HepG2 (cell line): ENCODE results near the gene ERRFI1. TPM values are rescaled to one million over a fixed set of nuclear protein-coding genes. Genes with fewer than 3 reads are reported as not detected.

Experiments
- DNMT3B ChIP-seq: conservative IDR thresholded peaks from 2 replicates; pipeline ENCODE4 v1.6.1; 2016; ENCODE audit warnings: missing biosample characterization, control low read depth
- DRAP1 ChIP-seq: IDR thresholded peaks from 2 replicates; pipeline ENCODE4 v1.6.1; 2016; ENCODE audit warnings: missing genetic modification reagents, missing compliant biosample characterization
- FOXO4 ChIP-seq: sonication (generic); formaldehyde crosslinking; conservative IDR thresholded peaks from 2 replicates; pipeline ENCODE4 v1.8.1; 2023; ENCODE audit warnings: missing genetic modification reagents
- GMEB2 ChIP-seq: IDR thresholded peaks from 2 replicates; pipeline ENCODE4 v1.6.1; 2016; ENCODE audit warnings: missing biosample characterization, missing genetic modification reagents, low read depth
- HMG20A ChIP-seq: IDR thresholded peaks from 2 replicates; pipeline ENCODE4 v1.6.1; 2016; ENCODE audit warnings: borderline replicate concordance
- MED13 ChIP-seq: sonication (generic); formaldehyde crosslinking; IDR thresholded peaks from 2 replicates; pipeline ENCODE4 v1.5.0; 2020; ENCODE audit warnings: missing genetic modification reagents
- MYNN ChIP-seq: sonication (generic); formaldehyde crosslinking; IDR thresholded peaks from 2 replicates; pipeline ENCODE4 v1.4.0; 2020; ENCODE audit warnings: mild to moderate bottlenecking, low read depth, missing genetic modification reagents
- PLSCR1 ChIP-seq: sonication (generic); formaldehyde crosslinking; IDR thresholded peaks from 2 replicates; pipeline ENCODE4 v1.5.0; 2020; ENCODE audit warnings: missing genetic modification reagents, mild to moderate bottlenecking, borderline replicate concordance
- SIN3A ChIP-seq: IDR thresholded peaks from 2 replicates; pipeline ENCODE4 v1.6.1; 2011; ENCODE audit warnings: low read depth, mild to moderate bottlenecking, control low read depth, low read length, borderline replicate concordance
- SMAD9 ChIP-seq: sonication (generic); formaldehyde crosslinking; IDR thresholded peaks from 2 replicates; pipeline ENCODE4 v1.5.1; 2020; ENCODE audit warnings: mild to moderate bottlenecking, missing genetic modification reagents
- SP4 ChIP-seq: sonication (generic); formaldehyde crosslinking; IDR thresholded peaks from 2 replicates; pipeline ENCODE4 v1.8.1; 2023; ENCODE audit warnings: mild to moderate bottlenecking, missing genetic modification reagents
- SRSF4 ChIP-seq: fragments of 200-400 bp; formaldehyde crosslinking; IDR thresholded peaks from one replicate; pipeline ENCODE4 v1.6.1; 2018; ENCODE audit warnings: mild to moderate bottlenecking, low read depth, low read length, moderate library complexity; ENCODE audit not compliant: poor library complexity, severe bottlenecking
- TOE1 ChIP-seq: sonication (generic); formaldehyde crosslinking; IDR thresholded peaks from 2 replicates; pipeline ENCODE4 v1.4.0; 2020; ENCODE audit warnings: mild to moderate bottlenecking, missing genetic modification reagents
- ZBTB20 ChIP-seq: sonication (generic); formaldehyde crosslinking; IDR thresholded peaks from 2 replicates; pipeline ENCODE4 v1.8.1; 2023; ENCODE audit warnings: missing genetic modification reagents, low read depth, mild to moderate bottlenecking, borderline replicate concordance
- ZNF282 ChIP-seq: fragments of 450-650 bp; IDR thresholded peaks from 2 replicates; pipeline ENCODE4 v1.6.1; 2018; ENCODE audit not compliant: partially characterized antibody
- ZNF614 ChIP-seq: IDR thresholded peaks from 2 replicates; pipeline ENCODE4 v1.6.1; 2018; ENCODE audit warnings: missing biosample characterization, missing genetic modification reagents, inconsistent platforms, borderline replicate concordance
- ZNF646 ChIP-seq: sonication (generic); formaldehyde crosslinking; IDR thresholded peaks from 2 replicates; pipeline ENCODE4 v1.9.0; 2021; ENCODE audit warnings: mild to moderate bottlenecking, missing genetic modification reagents
- ZNF781 ChIP-seq: sonication (generic); formaldehyde crosslinking; IDR thresholded peaks from 2 replicates; pipeline ENCODE4 v1.5.1; 2020; ENCODE audit warnings: borderline replicate concordance, mild to moderate bottlenecking, missing genetic modification reagents; ENCODE audit errors: not compliant biosample characterization
- polyA plus RNA-seq, 8 experiments: library from polyadenylated mRNA; depleted of rRNA in 3 of 8; stranded (reverse) in 7 of 8; unstranded in 1 of 8; fragments of >200 nt; fragmentation: Illumina TruSeq in 4 of 8; extraction: Trizol in 4 of 8; gene quantifications; 2 replicates each; pipeline versions ENCODE4 v1.2.1 to v1.2.3, GENCODE V29; 2011 to 2016; ENCODE audit warnings: low read depth in 4 of 8, missing spikeins in 1 of 8, mixed read lengths in 1 of 8; ENCODE audit not compliant: insufficient read depth in 1 of 8
- total RNA-seq, 5 experiments: library from RNA; depleted of rRNA; stranded (reverse); fragments of >200 nt; fragmentation: Illumina TruSeq; extraction: Trizol; gene quantifications; 2 replicates each; pipeline ENCODE4 v1.2.3, GENCODE V29; 2016; ENCODE audit warnings: low read depth in 1 of 5

Gene ERRFI1
- total and polyA plus RNA-seq, 2 of the 13 experiments (the other 11 are each of a cell fraction or from before 2014, with no cell fraction given): 84.4 to 753 TPM

GRCh38 chr1:8026976-8027747, 1.1 kb upstream of the ERRFI1 start (continued):
- TF ChIP-seq GMEB2 (CRISPR knock-in tag): no peak
- TF ChIP-seq TOE1 (CRISPR knock-in tag): no peak
- TF ChIP-seq ZNF646 (CRISPR knock-in tag): no peak
- peak; percentile 18; the same call in 1 of the 2 replicates for TF ChIP-seq ZBTB20 (CRISPR knock-in tag)
- no peak; the same call in 1 of the 2 replicates for TF ChIP-seq MYNN (CRISPR knock-in tag)
- no peak for TF ChIP-seq PLSCR1 (CRISPR knock-in tag)
- TF ChIP-seq SP4: no peak
- no peak for TF ChIP-seq SRSF4
- TF ChIP-seq FOXO4 (CRISPR knock-in tag): no peak
- TF ChIP-seq ZNF781: no peak
- no peak for TF ChIP-seq SMAD9 (CRISPR knock-in tag)
- peak; percentile 87 for TF ChIP-seq HMG20A (CRISPR knock-in tag)
- TF ChIP-seq ZNF282: no peak
- peak; percentile 92; the same call in 1 of the 2 replicates for TF ChIP-seq MED13 (CRISPR knock-in tag)
- TF ChIP-seq DRAP1 (CRISPR knock-in tag): peak; percentile 82
- peak; percentile 53; the same call in 1 of the 2 replicates for TF ChIP-seq ZNF614 (CRISPR knock-in tag)
- TF ChIP-seq SIN3A: no peak
- TF ChIP-seq DNMT3B (CRISPR knock-in tag): peak; percentile 18; the same call in 1 of the 2 replicates
